HEK293T (cell line): Measurements from ENCODE around the gene TNNI2.
"Not testable (repeated sequence)": the region's sequence is repeated elsewhere in the genome, so short reads cannot be mapped to it uniquely, and the experiment has no call there.

Experiments used
- BHLHE40 ChIP-seq: fragments of 450-650 bp; IDR thresholded peaks from 2 replicates; pipeline ENCODE4 v1.6.1; 2016; ENCODE audit warnings: mild to moderate bottlenecking, moderate library complexity, borderline replicate concordance
- CTBP1 ChIP-seq: fragments of 450-650 bp; IDR thresholded peaks from 2 replicates; pipeline ENCODE4 v1.6.1; 2016; ENCODE audit warnings: borderline replicate concordance
- ELF4 ChIP-seq: fragments of 450-650 bp; IDR thresholded peaks from 2 replicates; pipeline ENCODE4 v1.6.1; 2017; ENCODE audit warnings: antibody characterized with exemption
- FOXA1 ChIP-seq: fragments of 450-650 bp; IDR thresholded peaks from 2 replicates; pipeline ENCODE4 v1.6.1; 2016; ENCODE audit warnings: mild to moderate bottlenecking
- FOXK2 ChIP-seq: fragments of 450-650 bp; IDR thresholded peaks from 2 replicates; pipeline ENCODE4 v1.6.1; 2016; ENCODE audit warnings: mild to moderate bottlenecking
- FOXM1 ChIP-seq: fragments of 450-650 bp; IDR thresholded peaks from 2 replicates; pipeline ENCODE4 v1.6.1; 2017; ENCODE audit warnings: mild to moderate bottlenecking, borderline replicate concordance
- HDGF ChIP-seq: fragments of 450-650 bp; IDR thresholded peaks from 2 replicates; pipeline ENCODE4 v1.6.1; 2017; ENCODE audit warnings: antibody characterized with exemption, borderline replicate concordance
- LEF1 ChIP-seq: fragments of 450-650 bp; IDR thresholded peaks from 2 replicates; pipeline ENCODE4 v1.6.1; 2017; ENCODE audit warnings: mild to moderate bottlenecking, borderline replicate concordance
- NFRKB ChIP-seq: fragments of 450-650 bp; IDR thresholded peaks from 2 replicates; pipeline ENCODE4 v1.6.1; 2016; ENCODE audit warnings: mild to moderate bottlenecking, moderate library complexity
- PKNOX1 ChIP-seq: fragments of 450-650 bp; IDR thresholded peaks from 2 replicates; pipeline ENCODE4 v1.6.1; 2016
- SP1 ChIP-seq: fragments of 450-650 bp; IDR thresholded peaks from 2 replicates; pipeline ENCODE4 v1.6.1; 2017
- SUZ12 ChIP-seq: fragments of 450-650 bp; IDR thresholded peaks from 2 replicates; pipeline ENCODE4 v1.6.1; 2016; ENCODE audit warnings: mild to moderate bottlenecking
- TARDBP ChIP-seq: fragments of 450-650 bp; IDR thresholded peaks from 2 replicates; pipeline ENCODE4 v1.6.1; 2016
- ZNF384 ChIP-seq: fragments of 450-650 bp; IDR thresholded peaks from 2 replicates; pipeline ENCODE4 v1.6.1; 2016

GRCh38 chr11:1874441-1875092 lies 35.8 kb downstream of the TNNI2 start:
- TF ChIP-seq SUZ12, ZNF384, TARDBP, CTBP1, FOXM1, BHLHE40, ELF4, FOXA1, FOXK2, LEF1, SP1, HDGF, PKNOX1, NFRKB: not testable (repeated sequence)
